ENCODE data around the gene KIAA1328. TPM values are rescaled to one million over a fixed set of nuclear protein-coding genes. Genes with fewer than 3 reads are reported as not detected.
A peak's percentile ranks its signal among the peaks of the same experiment; 100 is the strongest.

Gene KIAA1328
- polyA plus RNA-seq = 3.8 to 5.5 TPM (median 3.8 TPM) in 3 replicates
- 4.1 TPM for polyA plus RNA-seq (2011; ENCODE audit: low read depth)
- polyA plus RNA-seq (2011; cell fraction: cytosol; rRNA removed) = 2.2 and 4.1 TPM in 2 replicates
- 7.8 and 9.5 TPM in 2 replicates for polyA plus RNA-seq (2011; cell fraction: nucleus; rRNA removed)
- 2.1 and 2.2 TPM in 2 replicates for polyA plus RNA-seq (2012; ENCODE audit: low replicate concordance)
- polyA minus RNA-seq = 1.5 to 13.1 TPM (median 6.0 TPM) in 3 replicates
- 4.2 TPM for polyA minus RNA-seq (2011; cell fraction: cytosol; rRNA and poly(A)+ RNA removed)
- 11.2 and 18.8 TPM in 2 replicates for polyA minus RNA-seq (2011; cell fraction: nucleus; rRNA and poly(A)+ RNA removed)

DNA sequence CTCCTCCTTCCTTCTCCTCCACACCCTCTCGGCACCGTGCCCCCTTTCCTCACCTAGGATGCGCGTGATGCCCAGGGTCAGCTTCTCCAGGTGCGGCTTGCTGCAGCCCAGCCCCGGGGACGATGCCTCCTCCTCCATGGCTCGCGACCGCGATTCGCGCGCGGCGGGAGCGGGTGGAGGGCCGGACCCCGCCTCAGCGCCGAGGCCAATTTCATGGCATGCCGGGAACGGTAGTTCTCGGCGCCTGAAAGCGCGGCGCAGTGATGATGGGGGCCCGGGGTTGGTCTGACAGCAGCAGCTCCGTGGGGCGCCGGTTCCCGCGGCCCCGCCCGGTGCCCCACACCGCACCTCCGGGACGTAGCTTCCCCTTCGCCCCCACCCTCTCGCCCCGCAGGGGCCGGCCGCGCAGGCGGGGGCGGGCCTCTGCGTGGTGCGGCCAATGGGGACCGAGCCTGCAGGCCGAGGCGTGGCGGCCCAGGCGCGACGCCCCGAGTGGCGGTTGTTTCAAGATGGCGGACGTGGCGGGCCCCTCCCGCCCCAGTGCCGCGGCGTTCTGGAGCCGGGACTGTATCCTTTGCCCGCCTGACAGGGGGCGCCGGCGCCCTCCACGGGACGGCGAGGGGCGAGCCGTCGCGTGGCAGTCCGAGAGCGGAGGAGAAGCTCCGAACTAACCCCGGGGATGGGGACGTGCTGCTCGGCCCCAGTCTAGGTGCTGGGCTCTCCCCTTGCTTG lies at the start of gene KIAA1328, which contains the start of gene TPGS2:
KIAA1328 (plus strand) TSS at position 498 of the 732 bp plus-strand sequence; CDS start at position 510, 12 bp downstream.
TPGS2 (minus strand) TSS at position 373 of the 732 bp plus-strand sequence; CDS start at position 138, 235 bp downstream.
- Histone ChIP-seq H3K36me3 (ENCODE audit: control insufficient read depth in 2 of 2, extremely low read depth in 1 of 2, insufficient read depth in 2 of 2, low read length in 2 of 2) (no peaks in the 10 kb centered on the region), H4K20me1 (ENCODE audit: control insufficient read depth, extremely low read depth, insufficient read depth, low read length) (no peaks in the 10 kb centered on the region), H3K27ac (ENCODE audit: control insufficient read depth, insufficient read depth, low read length) (peak within 1 kb of the TSS; percentile 95), H3K4me3 (ENCODE audit: control insufficient read depth in 2 of 3, extremely low read depth in 1 of 3, insufficient read depth in 2 of 3, low read depth in 1 of 3, low read length in 3 of 3) (peak within 1 kb of the TSS; percentile 86 to 97 (median 92)), H3K27me3 (ENCODE audit: control insufficient read depth, extremely low read depth, insufficient read depth, low read length) (no peaks in the 10 kb centered on the region), H3K79me2 (ENCODE audit: control insufficient read depth, insufficient read depth, low read length) (peaks cover 20% of the 10 kb centered on the region), H3K9ac (ENCODE audit: control insufficient read depth, extremely low read depth, insufficient read depth, low read length) (peak within 1 kb of the TSS; percentile 88), H3K9me3 (ENCODE audit: control insufficient read depth, low read depth, low read length) (no peaks in the 10 kb centered on the region), H3K4me1 (ENCODE audit: control insufficient read depth, extremely low read depth, insufficient read depth, low read length) (peaks cover 14% of the 10 kb centered on the region), H3K4me2 (ENCODE audit: control insufficient read depth, extremely low read depth, insufficient read depth, low read depth, low read length) (peak within 1 kb of the TSS; percentile 95), H2AFZ (ENCODE audit: control insufficient read depth, low read length) (peak within 1 kb of the TSS; percentile 99), H3K9me1 (ENCODE audit: control insufficient read depth, extremely low read depth, insufficient read depth, low read length) (no peaks in the 10 kb centered on the region)
- dilution Hi-C loops (cut with MboI; ENCODE audit: extremely low pct_ligation_motif_present, low sequenced_read_pairs) = no loop called here
- TF ChIP-seq, protein P1, sequence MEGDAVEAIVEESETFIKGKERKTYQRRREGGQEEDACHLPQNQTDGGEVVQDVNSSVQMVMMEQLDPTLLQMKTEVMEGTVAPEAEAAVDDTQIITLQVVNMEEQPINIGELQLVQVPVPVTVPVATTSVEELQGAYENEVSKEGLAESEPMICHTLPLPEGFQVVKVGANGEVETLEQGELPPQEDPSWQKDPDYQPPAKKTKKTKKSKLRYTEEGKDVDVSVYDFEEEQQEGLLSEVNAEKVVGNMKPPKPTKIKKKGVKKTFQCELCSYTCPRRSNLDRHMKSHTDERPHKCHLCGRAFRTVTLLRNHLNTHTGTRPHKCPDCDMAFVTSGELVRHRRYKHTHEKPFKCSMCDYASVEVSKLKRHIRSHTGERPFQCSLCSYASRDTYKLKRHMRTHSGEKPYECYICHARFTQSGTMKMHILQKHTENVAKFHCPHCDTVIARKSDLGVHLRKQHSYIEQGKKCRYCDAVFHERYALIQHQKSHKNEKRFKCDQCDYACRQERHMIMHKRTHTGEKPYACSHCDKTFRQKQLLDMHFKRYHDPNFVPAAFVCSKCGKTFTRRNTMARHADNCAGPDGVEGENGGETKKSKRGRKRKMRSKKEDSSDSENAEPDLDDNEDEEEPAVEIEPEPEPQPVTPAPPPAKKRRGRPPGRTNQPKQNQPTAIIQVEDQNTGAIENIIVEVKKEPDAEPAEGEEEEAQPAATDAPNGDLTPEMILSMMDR (optimal IDR thresholded peaks at IDR 0.05 in 1 of 3, IDR thresholded peaks at IDR 0.05 in 1 of 3, conservative IDR thresholded peaks at IDR 0.05 in 1 of 3; ENCODE audit: extremely low read depth in 1 of 3, insufficient read depth in 2 of 3, low read length in 3 of 3) = peak in 2 of 3 experiments; percentile 33 to 61
- TF ChIP-seq EZH2 (IDR thresholded peaks at IDR 0.05; ENCODE audit: low read length) = no peak
- DNase-seq (ENCODE audit: low read depth, low spot score) (no peak), FAIRE-seq (no peak)

DNA sequence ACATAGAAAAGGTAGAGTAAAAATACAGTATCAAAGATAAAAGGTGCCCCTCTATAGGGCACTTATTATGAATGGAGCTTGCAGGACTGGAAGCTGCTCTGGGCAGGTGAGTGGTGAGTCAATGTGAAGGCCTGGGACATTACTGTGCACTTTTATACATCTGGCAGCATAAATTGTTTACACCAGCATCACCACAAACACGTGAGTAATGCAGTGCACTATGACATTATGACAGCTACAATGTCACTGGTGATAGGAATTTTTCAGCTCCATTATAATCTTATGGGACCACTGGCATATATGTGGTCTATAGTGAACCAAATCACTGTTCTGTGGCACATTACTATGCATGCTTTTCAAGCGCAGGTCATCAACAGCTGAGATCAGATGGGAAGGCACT lies 48.2 kb upstream of the KIAA1328 start:
- no peak for TF ChIP-seq EZH2 (IDR thresholded peaks at IDR 0.05; ENCODE audit: low read length)
- TF ChIP-seq, protein P1 (optimal IDR thresholded peaks at IDR 0.05 in 1 of 3, IDR thresholded peaks at IDR 0.05 in 1 of 3, conservative IDR thresholded peaks at IDR 0.05 in 1 of 3; ENCODE audit: extremely low read depth in 1 of 3, insufficient read depth in 2 of 3, low read length in 3 of 3) = no peak
- Histone ChIP-seq H3K9me1 (ENCODE audit: control insufficient read depth, extremely low read depth, insufficient read depth, low read length) (no peaks in the 10 kb centered on the region), H3K9me3 (ENCODE audit: control insufficient read depth, low read depth, low read length) (no peaks in the 10 kb centered on the region), H4K20me1 (ENCODE audit: control insufficient read depth, extremely low read depth, insufficient read depth, low read length) (no peaks in the 10 kb centered on the region), H3K36me3 (ENCODE audit: control insufficient read depth in 2 of 2, extremely low read depth in 1 of 2, insufficient read depth in 2 of 2, low read length in 2 of 2) (peaks cover 0 to 1% of the 10 kb centered on the region in 2 experiments), H3K4me2 (ENCODE audit: control insufficient read depth, extremely low read depth, insufficient read depth, low read depth, low read length) (no peak overlapping the region), H3K9ac (ENCODE audit: control insufficient read depth, extremely low read depth, insufficient read depth, low read length) (no peak overlapping the region), H3K79me2 (ENCODE audit: control insufficient read depth, insufficient read depth, low read length) (no peaks in the 10 kb centered on the region), H2AFZ (ENCODE audit: control insufficient read depth, low read length) (no peak overlapping the region), H3K4me1 (ENCODE audit: control insufficient read depth, extremely low read depth, insufficient read depth, low read length) (peaks cover 9% of the 10 kb centered on the region), H3K27ac (ENCODE audit: control insufficient read depth, insufficient read depth, low read length) (no peak overlapping the region), H3K4me3 (ENCODE audit: control insufficient read depth in 2 of 3, extremely low read depth in 1 of 3, insufficient read depth in 2 of 3, low read depth in 1 of 3, low read length in 3 of 3) (no peak overlapping the region), H3K27me3 (ENCODE audit: control insufficient read depth, extremely low read depth, insufficient read depth, low read length) (no peaks in the 10 kb centered on the region)
- FAIRE-seq = no peak
- no peak for DNase-seq (ENCODE audit: low read depth, low spot score)
- dilution Hi-C loops (cut with MboI; ENCODE audit: extremely low pct_ligation_motif_present, low sequenced_read_pairs) = no loop called here
